Measurements from ENCODE around the gene CLIP2.

The CLIP2 gene

GRCh38 chr7:74272305-74273038 is 16.7 kb upstream of the CLIP2 start:
- DNase-seq (ENCODE audit: extremely low read depth, low read depth) = peak; percentile 91
- H3K4me3 ChIP-seq (replicated peaks; ENCODE audit: low read depth, low read length) = no peak overlapping the region

GRCh38 chr7:74275401-74275881 is 13.8 kb upstream of the CLIP2 start:
- peak; percentile 62 for TF ChIP-seq CTCF (IDR thresholded peaks at IDR 0.05; ENCODE audit: low read depth, low read length, missing control alignments)
- no peak overlapping the region for H3K4me3 ChIP-seq (replicated peaks; ENCODE audit: low read depth, low read length)
- no peak for DNase-seq (ENCODE audit: extremely low read depth, low read depth)

More at GRCh38 chr7:74272305-74273038, 16.7 kb upstream of the CLIP2 start:
- TF ChIP-seq CTCF (IDR thresholded peaks at IDR 0.05; ENCODE audit: low read depth, low read length, missing control alignments) = no peak

GRCh38 chr7:74277636-74278035 is 11.6 kb upstream of the CLIP2 start:
- no peak for TF ChIP-seq CTCF (IDR thresholded peaks at IDR 0.05; ENCODE audit: low read depth, low read length, missing control alignments)
- H3K4me3 ChIP-seq (replicated peaks; ENCODE audit: low read depth, low read length) = no peak overlapping the region
- no peak for DNase-seq (ENCODE audit: extremely low read depth, low read depth)

GRCh38 chr7:74280985-74281384 is 8.2 kb upstream of the CLIP2 start:
- no peak for DNase-seq (ENCODE audit: extremely low read depth, low read depth)
- no peak overlapping the region for H3K4me3 ChIP-seq (replicated peaks; ENCODE audit: low read depth, low read length)
- no peak for TF ChIP-seq CTCF (IDR thresholded peaks at IDR 0.05; ENCODE audit: low read depth, low read length, missing control alignments)

- no peak for DNase-seq (ENCODE audit: extremely low read depth, low read depth)
- H3K4me3 ChIP-seq (replicated peaks; ENCODE audit: low read depth, low read length) = no peak overlapping the region
- no peak for TF ChIP-seq CTCF (IDR thresholded peaks at IDR 0.05; ENCODE audit: low read depth, low read length, missing control alignments)
These were observed 6.3 kb upstream of the CLIP2 start for GRCh38 chr7:74282748-74283459.

- no peak for TF ChIP-seq CTCF (IDR thresholded peaks at IDR 0.05; ENCODE audit: low read depth, low read length, missing control alignments)
- H3K4me3 ChIP-seq (replicated peaks; ENCODE audit: low read depth, low read length) = no peak overlapping the region
- DNase-seq (ENCODE audit: extremely low read depth, low read depth) = no peak
These were observed 5.3 kb upstream of the CLIP2 start for GRCh38 chr7:74283858-74284447.
